Adrenal gland (tissue), 5 donors: ENCODE data around the gene PTAR1.

Experiments used
- POLR2A ChIP-seq, 2 donors: fragments of 450-650 bp; IDR thresholded peaks; one replicate each; pipeline ENCODE4 v1.6.1; 2017; ENCODE audit warnings: antibody characterized with exemption in 2 of 2, mild to moderate bottlenecking in 2 of 2, moderate library complexity in 1 of 2
- TF ChIP-seq, protein P1 (sequence below), 6 experiments: fragments of 450-650 bp in 4 of 6; fragments of 200-600 bp in 2 of 6; sonication (generic) in 1 of 6; IDR thresholded peaks; 1 replicate in 5 of 6; 2 replicates in 1 of 6; pipeline versions ENCODE4 v1.5.1 to v1.8.0; 2016 to 2021; ENCODE audit warnings: antibody characterized with exemption in 6 of 6, mild to moderate bottlenecking in 2 of 6, moderate library complexity in 1 of 6
- donor health status: DM: no; HTN: no; CAD: no.

DNA sequence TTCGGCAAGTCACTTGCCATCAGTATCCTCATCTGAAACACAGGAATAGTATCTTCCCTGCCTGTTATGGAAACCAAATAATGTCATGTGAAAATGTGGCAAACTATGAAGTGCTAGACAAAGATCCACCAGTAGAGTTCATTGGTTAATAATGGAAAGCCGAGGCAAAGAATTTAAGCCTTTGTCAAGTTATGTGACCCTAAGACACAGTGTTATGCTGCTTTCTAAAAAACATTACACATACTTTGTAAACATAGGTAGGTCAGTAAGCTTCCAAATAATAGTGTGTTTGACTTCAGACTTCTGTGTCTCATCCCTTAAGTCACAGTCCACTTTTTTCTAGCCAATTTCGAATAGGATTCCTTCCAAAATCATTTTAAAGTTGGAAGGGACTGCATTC is 6.0 kb downstream of the PTAR1 start:
- no peak for TF ChIP-seq POLR2A (IDR thresholded peaks at IDR 0.05)
- TF ChIP-seq, protein P1, sequence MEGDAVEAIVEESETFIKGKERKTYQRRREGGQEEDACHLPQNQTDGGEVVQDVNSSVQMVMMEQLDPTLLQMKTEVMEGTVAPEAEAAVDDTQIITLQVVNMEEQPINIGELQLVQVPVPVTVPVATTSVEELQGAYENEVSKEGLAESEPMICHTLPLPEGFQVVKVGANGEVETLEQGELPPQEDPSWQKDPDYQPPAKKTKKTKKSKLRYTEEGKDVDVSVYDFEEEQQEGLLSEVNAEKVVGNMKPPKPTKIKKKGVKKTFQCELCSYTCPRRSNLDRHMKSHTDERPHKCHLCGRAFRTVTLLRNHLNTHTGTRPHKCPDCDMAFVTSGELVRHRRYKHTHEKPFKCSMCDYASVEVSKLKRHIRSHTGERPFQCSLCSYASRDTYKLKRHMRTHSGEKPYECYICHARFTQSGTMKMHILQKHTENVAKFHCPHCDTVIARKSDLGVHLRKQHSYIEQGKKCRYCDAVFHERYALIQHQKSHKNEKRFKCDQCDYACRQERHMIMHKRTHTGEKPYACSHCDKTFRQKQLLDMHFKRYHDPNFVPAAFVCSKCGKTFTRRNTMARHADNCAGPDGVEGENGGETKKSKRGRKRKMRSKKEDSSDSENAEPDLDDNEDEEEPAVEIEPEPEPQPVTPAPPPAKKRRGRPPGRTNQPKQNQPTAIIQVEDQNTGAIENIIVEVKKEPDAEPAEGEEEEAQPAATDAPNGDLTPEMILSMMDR (IDR thresholded peaks at IDR 0.05) = no peak
